Measurements from ENCODE around the gene JMJD8.

Gene JMJD8

GRCh38 chr16:660132-660458 lies 24.0 kb downstream of the JMJD8 start:
- Histone ChIP-seq H3K9me3 (ENCODE audit: control insufficient read depth, low read length) (no peaks in the 10 kb centered on the region), H3K4me3 (ENCODE audit: insufficient read depth, low read depth, low read length, poor library complexity, severe bottlenecking) (no peak overlapping the region), H3K27ac (ENCODE audit: insufficient read depth, low read length, poor library complexity, severe bottlenecking) (no peak overlapping the region), H3K4me1 (ENCODE audit: control insufficient read depth, insufficient read depth, low read length, poor library complexity, severe bottlenecking) (no peaks in the 10 kb centered on the region), H3K36me3 (ENCODE audit: control insufficient read depth, insufficient read depth, low read length) (no peaks in the 10 kb centered on the region), H3K27me3 (replicated peaks; ENCODE audit: control insufficient read depth, insufficient read depth, low read length, poor library complexity, severe bottlenecking) (no peaks in the 10 kb centered on the region)
- DNase-seq, result no peak

GRCh38 chr16:659618-660017 lies 24.5 kb downstream of the JMJD8 start:
- Histone ChIP-seq H3K9me3 (ENCODE audit: control insufficient read depth, low read length) (no peaks in the 10 kb centered on the region), H3K36me3 (ENCODE audit: control insufficient read depth, insufficient read depth, low read length) (no peaks in the 10 kb centered on the region), H3K4me1 (ENCODE audit: control insufficient read depth, insufficient read depth, low read length, poor library complexity, severe bottlenecking) (no peaks in the 10 kb centered on the region), H3K27ac (ENCODE audit: insufficient read depth, low read length, poor library complexity, severe bottlenecking) (no peak overlapping the region), H3K4me3 (ENCODE audit: insufficient read depth, low read depth, low read length, poor library complexity, severe bottlenecking) (no peak overlapping the region), H3K27me3 (replicated peaks; ENCODE audit: control insufficient read depth, insufficient read depth, low read length, poor library complexity, severe bottlenecking) (no peaks in the 10 kb centered on the region)
- DNase-seq, result no peak

GRCh38 chr16:658679-659571 lies 25.2 kb downstream of the JMJD8 start:
- no peaks in the 10 kb centered on the region for H3K4me1 ChIP-seq (ENCODE audit: control insufficient read depth, insufficient read depth, low read length, poor library complexity, severe bottlenecking)
- no peak overlapping the region for H3K27ac ChIP-seq (ENCODE audit: insufficient read depth, low read length, poor library complexity, severe bottlenecking)

DNA sequence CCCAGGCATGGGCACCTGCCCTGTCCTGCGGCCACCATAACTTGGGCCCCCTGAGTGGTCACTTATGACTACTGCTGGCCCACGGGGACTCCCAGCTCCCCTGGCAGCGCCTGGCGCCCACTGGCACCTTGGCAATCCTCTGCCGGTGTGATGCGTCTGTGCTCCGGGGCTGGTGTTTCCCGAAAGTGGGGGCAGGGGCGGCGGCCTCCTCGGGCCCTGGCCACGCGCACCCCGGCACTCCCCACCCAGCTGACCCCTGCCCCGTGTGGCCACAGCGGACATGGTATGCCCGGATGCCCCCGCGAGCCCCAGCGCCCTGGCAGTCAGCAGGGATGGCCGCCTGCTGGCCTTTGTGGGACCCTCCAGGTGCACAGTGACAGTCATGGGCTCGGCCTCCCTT lies 26.6 kb downstream of the JMJD8 start:
- H3K9me3 ChIP-seq (ENCODE audit: control insufficient read depth, low read length), result no peaks in the 10 kb centered on the region
- no peaks in the 10 kb centered on the region for H3K36me3 ChIP-seq (ENCODE audit: control insufficient read depth, insufficient read depth, low read length)
- no peak for DNase-seq
- no peaks in the 10 kb centered on the region for H3K4me1 ChIP-seq (ENCODE audit: control insufficient read depth, insufficient read depth, low read length, poor library complexity, severe bottlenecking)
- no peak overlapping the region for H3K27ac ChIP-seq (ENCODE audit: insufficient read depth, low read length, poor library complexity, severe bottlenecking)
- H3K27me3 ChIP-seq (replicated peaks; ENCODE audit: control insufficient read depth, insufficient read depth, low read length, poor library complexity, severe bottlenecking), result no peaks in the 10 kb centered on the region
- H3K4me3 ChIP-seq (ENCODE audit: insufficient read depth, low read depth, low read length, poor library complexity, severe bottlenecking), result no peak overlapping the region

More at GRCh38 chr16:658679-659571, 25.2 kb downstream of the JMJD8 start:
- Histone ChIP-seq H3K36me3 (ENCODE audit: control insufficient read depth, insufficient read depth, low read length) (no peaks in the 10 kb centered on the region), H3K9me3 (ENCODE audit: control insufficient read depth, low read length) (no peaks in the 10 kb centered on the region), H3K4me3 (ENCODE audit: insufficient read depth, low read depth, low read length, poor library complexity, severe bottlenecking) (no peak overlapping the region), H3K27me3 (replicated peaks; ENCODE audit: control insufficient read depth, insufficient read depth, low read length, poor library complexity, severe bottlenecking) (no peaks in the 10 kb centered on the region)
- DNase-seq, result no peak

GRCh38 chr16:654034-654433 lies 30.1 kb downstream of the JMJD8 start:
- DNase-seq, result no peak
- Histone ChIP-seq H3K36me3 (ENCODE audit: control insufficient read depth, insufficient read depth, low read length) (no peaks in the 10 kb centered on the region), H3K27me3 (replicated peaks; ENCODE audit: control insufficient read depth, insufficient read depth, low read length, poor library complexity, severe bottlenecking) (no peaks in the 10 kb centered on the region), H3K9me3 (ENCODE audit: control insufficient read depth, low read length) (no peaks in the 10 kb centered on the region), H3K4me3 (ENCODE audit: insufficient read depth, low read depth, low read length, poor library complexity, severe bottlenecking) (no peak overlapping the region), H3K4me1 (ENCODE audit: control insufficient read depth, insufficient read depth, low read length, poor library complexity, severe bottlenecking) (peaks cover 7% of the 10 kb centered on the region), H3K27ac (ENCODE audit: insufficient read depth, low read length, poor library complexity, severe bottlenecking) (no peak overlapping the region)

DNA sequence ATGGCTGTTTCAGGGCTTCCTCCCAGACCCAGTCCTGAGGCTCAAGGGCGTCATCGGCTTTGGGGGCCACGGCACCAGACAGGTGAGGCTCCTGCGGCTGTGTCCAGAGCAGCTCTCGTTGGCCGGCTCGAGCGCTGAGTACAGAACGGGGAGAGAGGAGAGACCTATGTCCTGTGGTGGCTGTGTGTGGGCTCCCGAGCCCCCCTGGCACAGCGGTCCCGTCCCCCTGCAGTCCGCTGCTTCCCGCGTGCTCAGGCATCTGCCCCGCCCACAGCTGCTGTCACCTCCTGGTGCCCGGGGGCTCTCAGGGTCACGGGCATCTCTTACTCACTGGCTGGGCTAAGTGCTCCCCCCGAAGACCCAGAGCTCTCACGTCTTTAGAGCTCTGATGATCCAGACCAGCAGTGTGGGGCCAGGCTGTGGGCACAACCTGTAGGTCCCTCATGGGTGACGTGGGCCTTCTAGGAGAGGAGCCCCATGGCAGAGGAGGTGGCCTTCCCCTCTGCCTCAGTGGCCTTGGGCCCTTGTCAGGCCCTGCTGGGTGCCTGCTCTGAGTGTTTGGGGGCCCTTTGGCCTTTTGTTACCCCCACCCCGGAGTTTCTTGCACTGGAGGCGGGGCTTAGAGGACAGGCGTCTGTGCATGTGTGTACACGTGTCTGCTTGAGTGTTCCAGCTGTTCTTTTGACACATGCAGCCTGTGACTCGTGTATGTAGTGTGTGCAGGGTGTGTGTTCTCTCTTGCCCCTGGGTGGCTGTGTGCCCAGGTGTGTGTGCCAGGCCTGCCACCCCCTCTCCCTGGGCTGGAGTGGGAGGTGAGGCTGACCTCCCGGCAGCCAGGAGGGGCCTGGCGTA lies 31.5 kb downstream of the JMJD8 start:
- no peak for DNase-seq
- Histone ChIP-seq H3K27me3 (replicated peaks; ENCODE audit: control insufficient read depth, insufficient read depth, low read length, poor library complexity, severe bottlenecking) (no peaks in the 10 kb centered on the region), H3K36me3 (ENCODE audit: control insufficient read depth, insufficient read depth, low read length) (no peaks in the 10 kb centered on the region), H3K27ac (ENCODE audit: insufficient read depth, low read length, poor library complexity, severe bottlenecking) (no peak overlapping the region), H3K9me3 (ENCODE audit: control insufficient read depth, low read length) (no peaks in the 10 kb centered on the region), H3K4me1 (ENCODE audit: control insufficient read depth, insufficient read depth, low read length, poor library complexity, severe bottlenecking) (peaks cover 18% of the 10 kb centered on the region), H3K4me3 (ENCODE audit: insufficient read depth, low read depth, low read length, poor library complexity, severe bottlenecking) (no peak overlapping the region)

DNA sequence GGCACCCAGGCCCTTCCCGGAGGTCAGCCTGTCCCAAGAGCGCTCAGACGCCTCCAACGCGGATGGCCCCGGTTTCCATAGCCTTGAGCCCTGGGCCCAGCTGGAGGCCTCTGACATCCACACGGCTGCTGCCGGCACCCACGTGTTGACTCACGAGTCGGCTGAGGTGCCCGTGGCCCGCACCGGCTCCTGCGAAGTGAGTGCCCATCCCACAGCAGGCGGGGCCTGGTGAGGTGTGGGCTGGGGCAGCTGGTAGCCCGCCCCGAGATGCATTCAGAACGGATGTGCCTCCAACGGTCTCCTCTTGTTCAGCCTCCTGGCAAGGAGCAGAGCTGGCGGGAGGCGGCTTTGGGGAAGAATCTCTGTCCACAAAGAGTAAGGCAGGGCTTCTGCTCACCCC lies 32.3 kb downstream of the JMJD8 start:
- H3K36me3 ChIP-seq (ENCODE audit: control insufficient read depth, insufficient read depth, low read length), result no peaks in the 10 kb centered on the region
- H3K4me1 ChIP-seq (ENCODE audit: control insufficient read depth, insufficient read depth, low read length, poor library complexity, severe bottlenecking), result peaks cover 21% of the 10 kb centered on the region
- no peak overlapping the region for H3K27ac ChIP-seq (ENCODE audit: insufficient read depth, low read length, poor library complexity, severe bottlenecking)
- no peaks in the 10 kb centered on the region for H3K27me3 ChIP-seq (replicated peaks; ENCODE audit: control insufficient read depth, insufficient read depth, low read length, poor library complexity, severe bottlenecking)
- H3K4me3 ChIP-seq (ENCODE audit: insufficient read depth, low read depth, low read length, poor library complexity, severe bottlenecking), result no peak overlapping the region
- no peaks in the 10 kb centered on the region for H3K9me3 ChIP-seq (ENCODE audit: control insufficient read depth, low read length)
- DNase-seq, result no peak

GRCh38 chr16:649631-650030 lies 34.5 kb downstream of the JMJD8 start:
- H3K27ac ChIP-seq (ENCODE audit: insufficient read depth, low read length, poor library complexity, severe bottlenecking), result peak overlapping the region; percentile 91
- H3K9me3 ChIP-seq (ENCODE audit: control insufficient read depth, low read length), result no peaks in the 10 kb centered on the region
- peaks cover 21% of the 10 kb centered on the region for H3K4me1 ChIP-seq (ENCODE audit: control insufficient read depth, insufficient read depth, low read length, poor library complexity, severe bottlenecking)
- no peaks in the 10 kb centered on the region for H3K36me3 ChIP-seq (ENCODE audit: control insufficient read depth, insufficient read depth, low read length)
- H3K4me3 ChIP-seq (ENCODE audit: insufficient read depth, low read depth, low read length, poor library complexity, severe bottlenecking), result peak overlapping the region; percentile 64
- no peak for DNase-seq
- H3K27me3 ChIP-seq (replicated peaks; ENCODE audit: control insufficient read depth, insufficient read depth, low read length, poor library complexity, severe bottlenecking), result no peaks in the 10 kb centered on the region

- H3K4me3 ChIP-seq (ENCODE audit: insufficient read depth, low read depth, low read length, poor library complexity, severe bottlenecking), result peak within 1 kb of the TSS; percentile 64
Measured at GRCh38 chr16:648781-649589, 35.1 kb downstream of the JMJD8 start, which contains the start of gene WDR90. Gene WDR90, plus strand, starts transcription at chr16:649365. Its CDS starts 52 bp downstream, at chr16:649417.

More at GRCh38 chr16:648781-649589, 35.1 kb downstream of the JMJD8 start, which contains the start of gene WDR90:
- peak within 1 kb of the TSS; percentile 91 for H3K27ac ChIP-seq (ENCODE audit: insufficient read depth, low read length, poor library complexity, severe bottlenecking)
- peaks cover 21% of the 10 kb centered on the region for H3K4me1 ChIP-seq (ENCODE audit: control insufficient read depth, insufficient read depth, low read length, poor library complexity, severe bottlenecking)
- peak; percentile 85 to 91 (median 86) for DNase-seq
- no peaks in the 10 kb centered on the region for H3K9me3 ChIP-seq (ENCODE audit: control insufficient read depth, low read length)
- H3K27me3 ChIP-seq (replicated peaks; ENCODE audit: control insufficient read depth, insufficient read depth, low read length, poor library complexity, severe bottlenecking), result no peaks in the 10 kb centered on the region
- no peaks in the 10 kb centered on the region for H3K36me3 ChIP-seq (ENCODE audit: control insufficient read depth, insufficient read depth, low read length)
